ENCODE measurements around the gene APBA3.

The APBA3 gene

DNA sequence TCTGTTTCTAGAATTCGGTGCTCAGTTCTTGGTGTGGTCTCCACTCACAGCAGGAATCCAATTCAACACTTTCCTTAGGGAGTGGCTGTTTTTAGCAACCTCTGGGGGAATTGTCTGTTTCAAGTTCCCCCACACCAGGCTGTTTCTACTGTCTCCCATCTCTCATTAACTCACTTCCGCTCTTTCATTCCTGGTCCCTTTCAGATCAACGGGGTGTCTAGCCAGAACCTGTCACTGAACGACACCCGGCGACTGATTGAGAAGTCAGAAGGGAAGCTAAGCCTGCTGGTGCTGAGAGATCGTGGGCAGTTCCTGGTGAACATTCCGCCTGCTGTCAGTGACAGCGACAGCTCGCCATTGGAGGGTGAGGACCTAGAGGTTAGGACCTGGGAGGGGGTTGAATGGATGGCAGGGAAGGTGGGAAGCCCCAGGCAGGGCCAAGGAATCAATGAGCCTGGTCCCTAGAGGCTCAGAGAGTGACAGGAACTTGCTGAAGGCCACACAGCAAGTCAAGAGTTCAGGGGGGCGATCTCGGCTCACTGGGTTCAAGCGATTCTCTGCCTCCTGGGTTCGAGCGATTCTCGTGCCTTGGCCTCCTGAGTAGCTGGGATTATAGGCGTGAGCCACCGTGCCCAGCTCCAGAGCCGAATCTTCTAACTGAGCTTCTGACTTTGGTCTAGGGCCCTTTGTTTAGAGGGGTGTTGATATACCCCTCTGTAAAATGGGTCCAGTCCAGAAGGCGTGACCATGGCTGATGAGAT lies 27.8 kb downstream of the APBA3 start:
- Histone ChIP-seq H3K9ac (ENCODE audit: low read depth, low read length) (no peak overlapping the region), H3K4me3 (ENCODE audit: low read depth, low read length) (no peak overlapping the region), H3K36me3 (ENCODE audit: control insufficient read depth, insufficient read depth, low read length) (peaks cover 43% of the 10 kb centered on the region), H3K9me3 (ENCODE audit: control insufficient read depth, insufficient read depth, low read length) (no peaks in the 10 kb centered on the region), H3K27me3 (ENCODE audit: control insufficient read depth, insufficient read depth, low read length) (no peaks in the 10 kb centered on the region), H3K4me1 (ENCODE audit: control insufficient read depth, insufficient read depth, low read length) (no peaks in the 10 kb centered on the region)

DNA sequence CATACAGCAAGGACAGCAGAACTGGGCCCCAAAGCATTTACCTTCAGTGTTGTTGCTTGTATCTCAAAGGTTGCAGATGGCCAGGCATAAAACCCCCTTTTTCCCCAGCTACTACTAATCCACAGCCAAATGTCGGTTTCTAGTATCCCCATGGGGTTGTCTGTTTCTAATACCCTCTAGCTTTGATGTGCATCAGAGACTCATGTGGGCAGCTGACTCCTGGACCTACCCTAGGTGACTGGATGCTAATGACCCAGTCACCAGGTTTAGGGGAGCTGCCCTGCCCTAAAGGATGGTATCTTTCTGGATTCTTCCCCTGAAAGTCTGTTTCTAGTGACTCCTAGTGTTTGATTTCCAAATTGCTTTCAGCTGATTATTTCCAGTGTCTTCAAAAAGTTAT lies 29.4 kb downstream of the APBA3 start:
- H3K9me3 ChIP-seq (ENCODE audit: control insufficient read depth, insufficient read depth, low read length), result no peaks in the 10 kb centered on the region
- no peaks in the 10 kb centered on the region for H3K27me3 ChIP-seq (ENCODE audit: control insufficient read depth, insufficient read depth, low read length)
- H3K9ac ChIP-seq (ENCODE audit: low read depth, low read length), result no peak overlapping the region
- no peak overlapping the region for H3K4me3 ChIP-seq (ENCODE audit: low read depth, low read length)
- peaks cover 30% of the 10 kb centered on the region for H3K36me3 ChIP-seq (ENCODE audit: control insufficient read depth, insufficient read depth, low read length)
- H3K4me1 ChIP-seq (ENCODE audit: control insufficient read depth, insufficient read depth, low read length), result no peaks in the 10 kb centered on the region

DNA sequence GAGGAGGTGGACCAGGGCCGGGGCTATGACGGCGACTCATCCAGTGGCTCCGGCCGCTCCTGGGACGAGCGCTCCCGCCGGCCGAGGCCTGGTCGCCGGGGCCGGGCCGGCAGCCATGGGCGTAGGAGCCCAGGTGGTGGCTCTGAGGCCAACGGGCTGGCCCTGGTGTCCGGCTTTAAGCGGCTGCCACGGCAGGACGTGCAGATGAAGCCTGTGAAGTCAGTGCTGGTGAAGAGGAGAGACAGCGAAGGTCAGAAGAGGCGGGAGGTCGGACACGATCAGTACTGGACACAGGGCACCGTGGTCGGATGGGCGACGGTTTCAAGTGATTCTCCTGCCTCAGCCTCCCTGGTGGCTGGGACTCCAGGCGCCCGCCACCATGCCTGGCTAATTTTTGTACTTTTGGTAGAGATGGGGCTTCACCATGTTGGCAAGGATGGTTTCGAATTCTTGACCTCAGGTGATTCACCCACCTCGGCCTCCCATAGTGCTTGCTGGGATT lies 31.0 kb downstream of the APBA3 start:
- H3K4me3 ChIP-seq (ENCODE audit: low read depth, low read length), result no peak overlapping the region
- H3K27me3 ChIP-seq (ENCODE audit: control insufficient read depth, insufficient read depth, low read length), result no peaks in the 10 kb centered on the region
- H3K9me3 ChIP-seq (ENCODE audit: control insufficient read depth, insufficient read depth, low read length), result no peaks in the 10 kb centered on the region
- H3K4me1 ChIP-seq (ENCODE audit: control insufficient read depth, insufficient read depth, low read length), result peaks cover 2% of the 10 kb centered on the region
- H3K36me3 ChIP-seq (ENCODE audit: control insufficient read depth, insufficient read depth, low read length), result peaks cover 17% of the 10 kb centered on the region
- no peak overlapping the region for H3K9ac ChIP-seq (ENCODE audit: low read depth, low read length)

DNA sequence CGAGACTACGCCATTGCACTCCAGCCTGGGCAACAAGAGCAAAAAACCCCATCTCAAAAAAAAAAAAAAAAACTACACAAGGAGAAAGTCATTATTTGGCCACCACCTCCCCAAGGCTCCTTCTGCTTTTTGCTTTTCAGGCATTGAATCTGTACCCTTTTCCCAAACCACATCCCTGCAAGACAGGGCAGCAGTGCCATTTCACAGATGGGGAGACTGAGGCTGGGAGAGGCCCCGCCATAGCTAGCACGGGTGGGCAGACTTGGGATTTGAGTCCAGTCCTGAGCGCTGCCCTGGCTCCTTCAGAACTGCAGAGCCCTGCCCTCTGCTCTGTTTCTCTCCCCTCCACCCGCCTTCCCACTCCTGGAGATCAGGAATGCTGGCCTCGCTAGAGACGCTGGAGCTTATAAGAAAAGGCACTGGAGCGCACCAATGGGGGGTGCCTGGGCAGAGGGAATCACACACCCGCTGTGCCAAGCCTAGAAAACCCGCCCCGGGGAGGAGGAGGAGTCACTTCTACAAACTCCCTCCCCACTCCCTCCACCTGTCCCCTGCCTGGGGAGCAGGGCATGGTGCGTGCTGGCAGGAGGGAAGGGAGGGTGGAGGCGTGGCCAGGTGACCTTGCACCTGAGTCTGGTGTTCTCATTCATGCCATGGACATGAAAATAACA lies 35.7 kb downstream of the APBA3 start:
- Histone ChIP-seq H3K9ac (ENCODE audit: low read depth, low read length) (no peak overlapping the region), H3K27me3 (ENCODE audit: control insufficient read depth, insufficient read depth, low read length) (no peaks in the 10 kb centered on the region), H3K4me3 (ENCODE audit: low read depth, low read length) (no peak overlapping the region), H3K4me1 (ENCODE audit: control insufficient read depth, insufficient read depth, low read length) (peaks cover 7% of the 10 kb centered on the region), H3K36me3 (ENCODE audit: control insufficient read depth, insufficient read depth, low read length) (peaks cover 3% of the 10 kb centered on the region), H3K9me3 (ENCODE audit: control insufficient read depth, insufficient read depth, low read length) (no peaks in the 10 kb centered on the region)

DNA sequence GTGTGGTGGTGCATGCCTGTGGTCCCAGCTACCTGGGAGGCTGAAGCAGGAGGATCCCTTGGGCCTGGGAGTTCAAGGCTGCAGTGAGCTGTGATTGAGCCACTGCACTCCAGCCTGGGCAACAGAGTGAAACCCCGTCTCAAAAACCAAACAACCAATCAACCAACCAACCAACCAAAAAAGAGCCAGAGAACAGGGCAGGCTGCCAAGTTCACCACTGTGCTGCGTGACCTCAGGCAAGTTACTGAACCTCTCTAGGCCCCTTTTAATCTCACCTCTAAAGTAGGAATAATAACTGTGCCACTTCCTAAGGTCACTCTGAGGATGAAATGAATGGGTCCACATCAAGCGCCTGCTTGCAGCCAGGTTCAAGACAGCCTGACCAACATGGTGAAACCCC lies 36.4 kb downstream of the APBA3 start:
- Histone ChIP-seq H3K4me3 (ENCODE audit: low read depth, low read length) (no peak overlapping the region), H3K36me3 (ENCODE audit: control insufficient read depth, insufficient read depth, low read length) (peaks cover 3% of the 10 kb centered on the region), H3K9ac (ENCODE audit: low read depth, low read length) (no peak overlapping the region), H3K9me3 (ENCODE audit: control insufficient read depth, insufficient read depth, low read length) (no peaks in the 10 kb centered on the region), H3K4me1 (ENCODE audit: control insufficient read depth, insufficient read depth, low read length) (peaks cover 7% of the 10 kb centered on the region), H3K27me3 (ENCODE audit: control insufficient read depth, insufficient read depth, low read length) (no peaks in the 10 kb centered on the region)

DNA sequence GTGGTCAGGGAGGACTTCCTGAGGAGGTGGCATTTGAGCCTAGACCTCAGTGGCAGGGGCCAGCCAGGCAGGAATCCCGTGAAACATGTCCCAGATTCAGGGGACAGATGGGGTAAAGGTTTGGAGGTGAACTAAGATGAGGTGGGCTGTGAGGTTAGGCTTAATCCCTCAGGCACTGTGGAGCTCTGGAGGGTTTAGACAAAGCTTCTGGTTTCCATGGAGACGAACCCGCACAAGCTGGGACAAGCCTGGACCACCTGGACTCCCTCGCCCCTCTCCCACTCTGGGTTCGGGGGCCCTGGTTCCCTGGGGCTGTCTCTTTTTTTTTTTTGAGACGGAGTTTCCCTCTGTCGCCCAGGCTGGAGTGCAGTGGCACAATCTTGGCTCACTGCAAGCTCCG lies 37.6 kb downstream of the APBA3 start:
- Histone ChIP-seq H3K36me3 (ENCODE audit: control insufficient read depth, insufficient read depth, low read length) (no peaks in the 10 kb centered on the region), H3K9ac (ENCODE audit: low read depth, low read length) (peak overlapping the region; percentile 47), H3K9me3 (ENCODE audit: control insufficient read depth, insufficient read depth, low read length) (no peaks in the 10 kb centered on the region), H3K4me1 (ENCODE audit: control insufficient read depth, insufficient read depth, low read length) (peaks cover 7% of the 10 kb centered on the region), H3K4me3 (ENCODE audit: low read depth, low read length) (peak overlapping the region; percentile 22), H3K27me3 (ENCODE audit: control insufficient read depth, insufficient read depth, low read length) (no peaks in the 10 kb centered on the region)

DNA sequence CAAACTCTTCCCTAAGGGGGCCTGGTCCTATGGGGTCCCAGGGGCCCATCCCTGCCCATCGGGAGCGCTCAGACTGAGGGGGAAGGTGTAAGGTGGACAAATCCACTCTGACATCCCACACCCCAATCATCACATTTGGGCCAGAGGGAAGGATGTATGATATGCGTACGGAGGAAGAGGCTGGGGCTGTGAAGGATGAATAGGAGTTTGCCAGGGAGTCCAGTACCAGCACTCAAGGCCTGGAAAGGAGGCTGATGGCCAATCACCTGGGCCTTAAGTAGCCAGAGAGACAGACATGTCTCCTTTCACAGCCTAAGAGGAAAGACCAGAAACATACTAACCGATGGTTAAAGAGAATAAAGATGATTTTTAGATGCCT lies 38.4 kb downstream of the APBA3 start:
- Histone ChIP-seq H3K4me3 (ENCODE audit: low read depth, low read length) (peak overlapping the region; percentile 53), H3K9ac (ENCODE audit: low read depth, low read length) (no peak overlapping the region), H3K9me3 (ENCODE audit: control insufficient read depth, insufficient read depth, low read length) (no peaks in the 10 kb centered on the region), H3K27me3 (ENCODE audit: control insufficient read depth, insufficient read depth, low read length) (no peaks in the 10 kb centered on the region), H3K36me3 (ENCODE audit: control insufficient read depth, insufficient read depth, low read length) (no peaks in the 10 kb centered on the region), H3K4me1 (ENCODE audit: control insufficient read depth, insufficient read depth, low read length) (peaks cover 7% of the 10 kb centered on the region)

DNA sequence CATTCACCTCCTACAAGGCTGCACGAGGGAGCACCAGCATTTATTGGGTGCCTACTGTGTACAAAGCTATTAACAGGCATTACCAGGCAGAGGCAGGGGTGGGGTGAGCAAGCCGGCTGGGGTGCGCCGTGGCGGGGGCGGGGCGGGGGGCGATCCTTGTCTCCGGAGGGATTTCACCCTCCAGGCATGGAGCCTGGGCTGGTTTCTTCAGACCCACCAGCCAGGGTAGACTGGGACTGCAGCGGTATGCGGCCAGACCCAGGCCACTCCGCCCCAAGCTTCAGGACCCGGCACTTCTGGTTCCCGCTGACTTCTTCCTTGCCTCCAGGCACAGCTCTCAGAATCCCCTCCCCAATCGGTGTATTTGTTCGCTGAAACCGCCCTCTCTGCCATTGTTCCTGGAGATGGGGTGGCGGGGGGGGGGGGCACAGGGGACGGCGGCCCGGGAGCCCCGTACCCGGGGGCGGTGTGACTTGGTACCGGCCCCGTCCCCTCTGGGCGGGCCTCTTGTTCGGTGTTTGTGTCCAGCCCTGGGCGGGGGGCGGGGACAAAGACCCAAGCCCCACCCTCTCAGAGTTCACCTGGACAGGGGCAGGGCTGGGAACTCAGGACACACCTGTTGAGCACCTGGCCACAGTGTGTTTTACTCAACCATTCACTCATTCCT lies 38.9 kb downstream of the APBA3 start:
- no peaks in the 10 kb centered on the region for H3K36me3 ChIP-seq (ENCODE audit: control insufficient read depth, insufficient read depth, low read length)
- peak overlapping the region; percentile 85 for H3K4me3 ChIP-seq (ENCODE audit: low read depth, low read length)
- no peak overlapping the region for H3K9ac ChIP-seq (ENCODE audit: low read depth, low read length)
- H3K4me1 ChIP-seq (ENCODE audit: control insufficient read depth, insufficient read depth, low read length), result peaks cover 7% of the 10 kb centered on the region
- no peaks in the 10 kb centered on the region for H3K27me3 ChIP-seq (ENCODE audit: control insufficient read depth, insufficient read depth, low read length)
- H3K9me3 ChIP-seq (ENCODE audit: control insufficient read depth, insufficient read depth, low read length), result no peaks in the 10 kb centered on the region

DNA sequence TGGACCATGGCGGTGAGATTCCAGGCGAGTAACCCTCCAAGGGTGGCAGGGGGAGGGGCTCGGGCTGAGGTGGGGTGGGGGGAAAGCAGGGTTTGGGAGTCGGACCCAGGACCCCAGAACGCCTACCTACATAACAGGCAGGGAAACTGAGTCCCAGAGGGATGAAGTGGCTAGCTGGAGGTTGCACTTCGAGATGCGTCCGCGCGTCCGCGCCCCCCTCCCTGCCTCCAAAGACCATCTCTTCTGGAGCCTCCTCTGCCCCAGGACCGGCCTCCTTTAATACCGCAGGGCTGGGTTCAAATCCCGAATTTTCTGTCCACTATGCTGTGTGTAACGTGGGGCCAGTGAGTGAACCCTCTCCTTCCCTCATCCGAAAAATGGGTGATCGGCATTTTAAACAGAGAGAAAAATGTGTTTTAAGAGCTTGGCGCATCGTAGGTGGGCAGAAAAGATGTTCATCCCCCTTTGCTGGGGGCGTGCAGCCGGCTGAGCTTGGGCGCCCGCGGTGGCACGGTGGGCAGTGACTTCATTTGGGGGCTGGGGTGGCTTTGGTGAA lies 39.5 kb downstream of the APBA3 start:
- H3K9ac ChIP-seq (ENCODE audit: low read depth, low read length), result peak overlapping the region; percentile 12
- H3K4me1 ChIP-seq (ENCODE audit: control insufficient read depth, insufficient read depth, low read length), result peaks cover 7% of the 10 kb centered on the region
- no peaks in the 10 kb centered on the region for H3K27me3 ChIP-seq (ENCODE audit: control insufficient read depth, insufficient read depth, low read length)
- peak overlapping the region; percentile 85 for H3K4me3 ChIP-seq (ENCODE audit: low read depth, low read length)
- no peaks in the 10 kb centered on the region for H3K9me3 ChIP-seq (ENCODE audit: control insufficient read depth, insufficient read depth, low read length)
- no peaks in the 10 kb centered on the region for H3K36me3 ChIP-seq (ENCODE audit: control insufficient read depth, insufficient read depth, low read length)

DNA sequence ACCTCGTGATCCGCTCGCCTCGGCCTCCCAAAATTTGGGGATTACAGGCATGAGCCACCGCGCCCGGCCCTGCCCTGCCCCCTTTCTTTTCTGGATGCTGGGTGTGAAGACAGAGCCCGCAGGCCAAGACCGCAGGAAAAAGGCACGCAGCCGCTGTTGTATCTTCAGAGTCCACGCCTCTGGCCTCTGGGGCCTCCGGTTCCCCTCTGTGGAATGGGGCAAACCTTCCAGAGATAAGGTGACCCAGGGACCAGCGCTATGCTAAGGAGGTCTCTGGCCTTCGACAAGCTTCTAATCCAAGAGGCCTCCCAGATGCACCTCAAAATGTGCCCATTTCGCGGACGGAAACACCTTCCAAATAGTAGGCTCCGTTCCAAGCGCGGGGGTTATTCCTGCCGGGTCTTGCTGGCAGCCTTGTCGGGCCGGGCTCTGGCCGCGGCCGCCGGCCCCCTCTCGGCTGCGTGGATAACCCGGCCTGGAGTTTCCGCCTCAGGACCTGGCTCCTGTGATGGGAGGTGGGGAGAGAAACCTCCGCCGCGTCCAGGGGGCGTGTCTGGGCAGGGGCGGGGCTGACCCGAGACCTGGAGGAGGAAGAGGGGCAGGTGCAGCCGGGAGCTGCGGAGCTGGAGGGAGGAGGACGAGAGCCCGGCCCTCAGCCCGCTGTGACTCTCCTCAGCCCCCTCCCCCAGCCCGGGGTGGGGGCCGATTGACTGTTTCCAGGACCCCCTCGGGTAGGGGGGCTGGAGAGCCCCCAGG lies 40.2 kb downstream of the APBA3 start:
- Histone ChIP-seq H3K36me3 (ENCODE audit: control insufficient read depth, insufficient read depth, low read length) (no peaks in the 10 kb centered on the region), H3K9ac (ENCODE audit: low read depth, low read length) (no peak overlapping the region), H3K27me3 (ENCODE audit: control insufficient read depth, insufficient read depth, low read length) (no peaks in the 10 kb centered on the region), H3K9me3 (ENCODE audit: control insufficient read depth, insufficient read depth, low read length) (no peaks in the 10 kb centered on the region), H3K4me3 (ENCODE audit: low read depth, low read length) (peak overlapping the region; percentile 85), H3K4me1 (ENCODE audit: control insufficient read depth, insufficient read depth, low read length) (peaks cover 7% of the 10 kb centered on the region)

DNA sequence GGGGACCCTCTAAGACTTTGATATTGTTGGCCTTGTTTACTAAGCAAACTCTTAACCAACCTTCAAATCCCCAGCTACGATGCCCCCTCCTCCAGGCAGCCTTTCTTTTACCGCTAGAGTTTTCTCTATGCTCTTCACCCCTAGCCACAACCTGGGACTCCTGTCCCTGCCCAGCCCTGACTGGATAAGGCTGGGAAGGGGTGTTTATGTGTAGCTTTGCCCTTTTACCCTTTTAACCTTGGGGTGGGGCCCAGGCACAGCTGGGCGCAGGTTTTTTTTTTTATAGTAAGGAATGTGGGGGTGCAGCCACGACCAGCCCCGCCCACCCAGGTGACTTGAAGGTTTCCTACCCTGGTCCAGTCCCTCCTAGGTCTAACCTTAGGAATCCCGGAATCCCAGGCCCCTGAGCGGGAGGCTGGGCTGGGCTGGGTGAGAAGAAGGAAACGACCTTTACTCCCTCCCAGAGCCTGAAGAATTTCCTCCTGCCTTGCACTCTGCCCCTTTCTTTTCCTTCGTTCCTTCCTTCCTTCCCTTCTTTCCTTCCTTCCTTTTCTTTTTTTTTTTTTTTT lies 41.1 kb downstream of the APBA3 start:
- H3K36me3 ChIP-seq (ENCODE audit: control insufficient read depth, insufficient read depth, low read length), result no peaks in the 10 kb centered on the region
- H3K9ac ChIP-seq (ENCODE audit: low read depth, low read length), result no peak overlapping the region
- H3K4me3 ChIP-seq (ENCODE audit: low read depth, low read length), result no peak overlapping the region
- no peaks in the 10 kb centered on the region for H3K27me3 ChIP-seq (ENCODE audit: control insufficient read depth, insufficient read depth, low read length)
- H3K9me3 ChIP-seq (ENCODE audit: control insufficient read depth, insufficient read depth, low read length), result no peaks in the 10 kb centered on the region
- H3K4me1 ChIP-seq (ENCODE audit: control insufficient read depth, insufficient read depth, low read length), result peaks cover 5% of the 10 kb centered on the region

Measured in iPS-15b (cell line).